ENCODE data around the gene CD81. TPM values are rescaled to one million over a fixed set of nuclear protein-coding genes. Genes with fewer than 3 reads are reported as not detected.
A peak's percentile ranks its signal among the peaks of the same experiment; 100 is the strongest.
"Not testable (repeated sequence)": the region's sequence is repeated elsewhere in the genome, so short reads cannot be mapped to it uniquely, and the experiment has no call there.

Gene CD81
- total and polyA plus RNA-seq, 8 donors: 595 to 754 (median 652) TPM

DNA sequence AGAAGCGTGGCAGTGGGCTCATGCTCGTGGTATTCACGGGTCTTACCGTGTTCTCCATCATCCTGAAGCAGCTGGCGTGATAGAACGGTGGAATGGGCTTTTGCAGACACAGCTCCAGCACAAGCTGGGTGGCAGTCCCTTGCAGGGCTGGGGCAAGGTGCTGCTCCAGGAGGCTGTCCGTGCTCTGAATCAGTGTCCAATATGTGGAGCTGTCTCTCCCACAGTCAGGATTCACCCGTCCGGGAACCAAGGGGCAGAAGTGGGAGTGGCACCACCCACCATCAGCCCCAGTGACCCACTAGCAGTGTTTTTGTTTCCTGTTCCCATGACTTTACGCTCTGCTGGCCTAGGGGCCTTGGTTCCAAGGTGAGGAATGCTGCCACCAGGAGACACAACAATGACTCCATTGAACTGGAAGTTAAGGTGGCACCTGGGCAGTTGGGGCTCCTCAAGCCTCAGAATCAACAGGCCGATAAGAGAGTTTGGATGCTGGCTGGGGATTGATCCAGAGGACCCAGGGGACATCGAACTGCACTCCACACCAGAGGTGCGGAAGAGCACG lies 16.9 kb upstream of the CD81 start:
- H3K27ac ChIP-seq: no peak overlapping the region
- DNase-seq (peak in 1 of 4 donors; percentile 41), ATAC-seq (no peak)
- H3K9me3 ChIP-seq: no peaks in the 10 kb centered on the region
- no peaks in the 10 kb centered on the region for H3K36me3 ChIP-seq
- no peaks in the 10 kb centered on the region for H3K4me1 ChIP-seq
- no peak overlapping the region for H3K4me3 ChIP-seq
- TF ChIP-seq, protein P1, sequence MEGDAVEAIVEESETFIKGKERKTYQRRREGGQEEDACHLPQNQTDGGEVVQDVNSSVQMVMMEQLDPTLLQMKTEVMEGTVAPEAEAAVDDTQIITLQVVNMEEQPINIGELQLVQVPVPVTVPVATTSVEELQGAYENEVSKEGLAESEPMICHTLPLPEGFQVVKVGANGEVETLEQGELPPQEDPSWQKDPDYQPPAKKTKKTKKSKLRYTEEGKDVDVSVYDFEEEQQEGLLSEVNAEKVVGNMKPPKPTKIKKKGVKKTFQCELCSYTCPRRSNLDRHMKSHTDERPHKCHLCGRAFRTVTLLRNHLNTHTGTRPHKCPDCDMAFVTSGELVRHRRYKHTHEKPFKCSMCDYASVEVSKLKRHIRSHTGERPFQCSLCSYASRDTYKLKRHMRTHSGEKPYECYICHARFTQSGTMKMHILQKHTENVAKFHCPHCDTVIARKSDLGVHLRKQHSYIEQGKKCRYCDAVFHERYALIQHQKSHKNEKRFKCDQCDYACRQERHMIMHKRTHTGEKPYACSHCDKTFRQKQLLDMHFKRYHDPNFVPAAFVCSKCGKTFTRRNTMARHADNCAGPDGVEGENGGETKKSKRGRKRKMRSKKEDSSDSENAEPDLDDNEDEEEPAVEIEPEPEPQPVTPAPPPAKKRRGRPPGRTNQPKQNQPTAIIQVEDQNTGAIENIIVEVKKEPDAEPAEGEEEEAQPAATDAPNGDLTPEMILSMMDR (IDR thresholded peaks at IDR 0.05): no peak
- no peaks in the 10 kb centered on the region for H3K27me3 ChIP-seq
- intact Hi-C loops (cut with DNase I): no loop called here

DNA sequence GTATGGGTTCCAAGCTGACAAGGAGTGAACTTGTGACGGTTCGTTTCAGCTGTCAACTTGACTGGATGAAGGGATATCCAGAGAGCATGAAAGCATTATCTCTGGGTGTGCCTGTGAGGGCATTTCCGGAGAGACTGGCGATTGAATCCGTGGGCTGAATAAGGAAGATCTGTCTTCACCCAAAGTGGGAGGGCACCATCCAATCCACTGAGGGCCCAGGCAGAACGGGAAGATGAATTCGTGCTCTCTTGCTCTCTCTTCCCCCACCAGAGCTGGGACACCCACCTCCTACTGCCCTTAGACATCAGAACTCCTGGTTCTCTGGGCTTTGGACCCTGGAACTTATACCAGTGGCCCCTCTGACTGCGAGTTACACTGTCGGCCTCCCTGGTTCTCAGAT lies 15.5 kb upstream of the CD81 start:
- Histone ChIP-seq H3K4me1 (no peaks in the 10 kb centered on the region), H3K27me3 (no peaks in the 10 kb centered on the region), H3K27ac (no peak overlapping the region), H3K36me3 (no peaks in the 10 kb centered on the region), H3K9me3 (no peaks in the 10 kb centered on the region), H3K4me3 (no peak overlapping the region)
- intact Hi-C loops (cut with DNase I): no loop called here
- TF ChIP-seq, protein P1 (IDR thresholded peaks at IDR 0.05): no peak
- ATAC-seq (no peak), DNase-seq (no peak)

DNA sequence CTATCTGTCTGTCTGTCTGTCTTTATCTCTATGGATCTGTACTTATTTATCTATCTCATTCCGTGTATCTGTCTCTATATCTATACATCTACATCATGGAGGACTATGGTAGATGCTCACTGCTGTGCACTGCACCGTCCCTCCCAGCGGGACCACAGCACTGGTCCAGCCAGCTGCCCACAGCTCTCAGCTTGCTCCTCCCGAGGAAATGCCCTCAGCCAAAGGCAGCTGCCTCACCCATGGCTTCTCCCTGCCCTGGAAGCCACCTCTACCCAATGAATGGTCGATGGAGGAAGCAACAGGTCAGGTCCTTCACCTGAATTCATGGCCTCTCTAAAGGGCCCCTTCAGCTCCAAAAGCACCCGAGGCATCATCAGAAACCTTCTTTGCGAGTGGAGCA lies 14.7 kb upstream of the CD81 start:
- H3K9me3 ChIP-seq: no peaks in the 10 kb centered on the region
- intact Hi-C loops (cut with DNase I): no loop called here
- ATAC-seq (no peak), DNase-seq (peak in 1 of 4 donors; percentile 34)
- no peak overlapping the region for H3K27ac ChIP-seq
- no peaks in the 10 kb centered on the region for H3K4me1 ChIP-seq
- H3K27me3 ChIP-seq: no peaks in the 10 kb centered on the region
- no peak overlapping the region for H3K4me3 ChIP-seq
- TF ChIP-seq, protein P1 (IDR thresholded peaks at IDR 0.05): no peak
- H3K36me3 ChIP-seq: no peaks in the 10 kb centered on the region

DNA sequence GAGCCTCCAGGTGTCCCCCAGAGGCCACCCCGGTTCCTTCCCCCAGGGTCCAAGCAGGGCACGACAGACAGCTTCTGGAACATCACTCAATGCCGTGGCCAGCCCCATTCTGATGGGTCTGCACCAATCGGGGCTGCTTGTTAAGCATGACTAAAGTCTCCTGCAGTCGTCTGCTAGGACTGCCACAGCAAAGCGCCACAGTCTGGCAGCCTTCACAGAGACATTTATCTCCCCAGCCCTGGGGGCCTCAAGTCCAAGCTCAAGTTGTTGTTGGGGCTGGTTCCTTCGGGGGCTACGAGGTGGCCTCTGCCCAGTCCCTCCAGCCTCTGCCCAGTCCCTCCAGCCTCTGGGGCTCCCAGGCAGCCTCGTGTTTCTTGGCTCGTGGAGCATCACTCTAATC lies 14.0 kb upstream of the CD81 start:
- Histone ChIP-seq H3K4me1 (no peaks in the 10 kb centered on the region), H3K27ac (no peak overlapping the region), H3K36me3 (no peaks in the 10 kb centered on the region), H3K4me3 (no peak overlapping the region), H3K9me3 (no peaks in the 10 kb centered on the region), H3K27me3 (no peaks in the 10 kb centered on the region)
- DNase-seq: peak in 1 of 4 donors; percentile 34
- TF ChIP-seq, protein P1 (IDR thresholded peaks at IDR 0.05): no peak
- ATAC-seq: no peak
- intact Hi-C loops (cut with DNase I): no loop called here

DNA sequence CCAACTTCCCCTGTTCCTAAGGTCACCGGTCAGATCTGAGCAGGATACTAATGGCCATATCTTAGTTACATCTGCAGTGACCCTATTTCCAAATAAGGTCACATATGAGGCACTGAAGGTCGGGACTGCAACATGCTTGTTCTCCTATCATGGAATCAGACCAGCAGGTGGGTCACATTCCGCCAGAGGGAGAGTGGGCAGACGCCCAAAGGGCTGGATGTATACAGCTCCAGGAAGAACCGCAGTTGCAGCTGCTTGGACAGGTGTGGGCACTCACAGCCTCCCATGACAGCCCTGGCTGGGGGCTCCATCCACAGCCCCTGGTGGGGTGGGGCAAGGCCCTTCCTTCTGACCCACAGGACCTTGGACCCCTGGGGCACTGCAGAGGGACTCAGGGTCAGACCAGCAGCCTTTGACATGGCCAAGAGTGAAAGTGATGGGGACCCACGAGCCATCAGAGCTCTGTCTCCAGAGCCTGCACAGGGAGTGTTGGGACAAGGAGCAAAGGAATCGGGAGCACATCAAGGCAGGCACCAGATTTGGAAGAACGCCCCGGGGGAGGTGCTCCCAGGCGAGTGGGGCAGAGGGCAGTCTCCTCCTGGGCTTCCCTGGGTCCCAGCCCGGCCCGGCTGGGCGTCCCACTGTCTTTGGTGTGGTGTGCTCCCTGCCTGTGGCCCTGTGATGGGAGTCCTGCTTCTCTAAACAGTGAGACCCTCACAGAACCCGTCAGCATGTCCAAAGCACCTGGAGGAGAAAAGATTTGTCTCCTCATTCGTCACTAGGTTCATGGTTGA lies 13.3 kb upstream of the CD81 start:
- Histone ChIP-seq H3K4me1 (no peaks in the 10 kb centered on the region), H3K27ac (no peak overlapping the region), H3K9me3 (no peaks in the 10 kb centered on the region), H3K27me3 (no peaks in the 10 kb centered on the region), H3K4me3 (no peak overlapping the region), H3K36me3 (no peaks in the 10 kb centered on the region)
- TF ChIP-seq, protein P1 (IDR thresholded peaks at IDR 0.05): no peak
- intact Hi-C loops (cut with DNase I): no loop called here
- ATAC-seq (no peak), DNase-seq (peak in 1 of 4 donors; percentile 55)

DNA sequence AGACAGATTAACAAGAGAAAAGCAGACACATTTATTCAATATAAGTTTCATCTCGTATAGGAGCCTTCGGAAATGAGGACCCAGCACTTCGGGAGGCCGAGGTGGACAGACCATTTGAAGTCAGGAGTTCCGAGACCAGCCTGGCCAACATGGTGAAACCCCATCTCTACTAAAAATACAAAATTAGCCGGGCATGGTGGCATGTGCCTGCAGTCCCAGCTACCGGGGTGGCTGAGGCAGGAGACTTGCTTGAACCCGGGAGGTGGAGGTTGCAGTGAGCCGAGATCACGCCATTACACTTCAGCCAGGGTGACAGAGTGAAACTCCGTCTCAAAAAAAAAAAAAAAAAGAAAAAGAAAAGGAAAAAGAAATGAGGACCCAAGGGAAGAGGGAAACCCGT lies 12.7 kb upstream of the CD81 start:
- H3K27me3 ChIP-seq; H3K9me3 ChIP-seq; H3K4me3 ChIP-seq; H3K4me1 ChIP-seq; H3K27ac ChIP-seq; H3K36me3 ChIP-seq; intact Hi-C loops (cut with DNase I); ATAC-seq: not testable (repeated sequence)
- peak in 1 of 4 donors; percentile 28 for DNase-seq
